Astrocyte (in vitro differentiated cells and primary cell): ENCODE results near the gene ITPK1.

Experiments
- CTCF ChIP-seq: IDR thresholded peaks from 2 replicates; pipeline ENCODE4 v1.5.1; 2011; ENCODE audit warnings: low read depth, mild to moderate bottlenecking, inconsistent platforms, low read length, moderate library complexity; ENCODE audit not compliant: insufficient read depth
- EZH2 ChIP-seq: IDR thresholded peaks from 2 replicates; pipeline ENCODE4 v1.6.1; 2012; ENCODE audit warnings: mild to moderate bottlenecking, low read length, inconsistent platforms; ENCODE audit not compliant: insufficient read depth

- TF ChIP-seq CTCF, result no peak
- TF ChIP-seq EZH2, result no peak
These were observed 164.5 kb downstream of the ITPK1 start for GRCh38 chr14:92951261-92951660.
